GM12878 (cell line): ENCODE data around the gene GRK1. TPM values are rescaled to one million over a fixed set of nuclear protein-coding genes. Genes with fewer than 3 reads are reported as not detected.

Experiments used
- ATAC-seq: fragments of 200-7000 bp; cut with Tn5 transposase; 3 replicates; pipeline ENCODE4 v1.9.1; 2020; ENCODE audit warnings: mild to moderate bottlenecking, moderate library complexity
- BruUV-seq: library from RNA; stranded (reverse); fragments of 400-500 nt; replicated peaks from 2 replicates; lab custom pipeline; 2021; lab: Mats Ljungman, UMichigan
- CTCF ChIA-PET: fragments of 300-600 bp; sonication (Branson Sonifier 250); formaldehyde crosslinking; extraction: SDS; loops from one replicate; lab custom pipeline; 2021; ENCODE audit warnings: inconsistent platforms; lab: Yijun Ruan, JAX
- POLR2A ChIA-PET: fragments of 350-600 bp; formaldehyde crosslinking; extraction: SDS; loops from one replicate; lab custom pipeline; 2021; ENCODE audit warnings: inconsistent platforms; lab: Charles Lee
- RAD21 ChIA-PET: fragments of 300-600 bp; sonication (Branson Sonifier 250); formaldehyde crosslinking; loops from one replicate; lab custom pipeline; 2023; ENCODE audit warnings: antibody characterized with exemption; ENCODE audit not compliant: unreplicated experiment; lab: Charles Lee
- SMC1A ChIA-PET: fragments of 300-600 bp; sonication (Branson Sonifier 250); formaldehyde crosslinking; loops from one replicate; lab custom pipeline; 2023; ENCODE audit not compliant: unreplicated experiment, uncharacterized antibody; lab: Charles Lee
- DNase-seq: peaks from one replicate; pipeline ENCODE4 v3.0.0-alpha.2; 2011; ENCODE audit warnings: low read depth, low spot score
- FAIRE-seq: peaks from 3 replicates; lab custom pipeline; 2011; peaks lifted over from hg19 to GRCh38; lab: Jason Lieb, UNC
- H2AFZ ChIP-seq: 2 replicates; pipeline ENCODE4 v1.6.0; 2011; ENCODE audit warnings: low read depth, low read length, control low read depth; ENCODE audit not compliant: control insufficient read depth
- H3K27ac ChIP-seq: 2 replicates; pipeline ENCODE4 v1.5.1; 2011; ENCODE audit warnings: control low read depth; ENCODE audit not compliant: control insufficient read depth, insufficient read depth
- H3K27me3 ChIP-seq, 2 experiments: replicated peaks in 1 of 2; 2 replicates each; pipeline versions ENCODE4 v1.6.0 to v1.6.1; 2011; ENCODE audit warnings: low read length in 1 of 2; ENCODE audit not compliant: control insufficient read depth in 2 of 2, insufficient read depth in 2 of 2
- H3K36me3 ChIP-seq, 2 experiments: 2 replicates each; pipeline ENCODE4 v1.5.1; 2011; ENCODE audit warnings: low read length in 1 of 2; ENCODE audit not compliant: control insufficient read depth in 2 of 2, insufficient read depth in 2 of 2
- H3K4me1 ChIP-seq: 2 replicates; pipeline ENCODE4 v1.6.1; 2011; ENCODE audit warnings: mild to moderate bottlenecking, low read length, moderate library complexity, mixed read lengths; ENCODE audit not compliant: control insufficient read depth, insufficient read depth
- H3K4me2 ChIP-seq: 2 replicates; pipeline ENCODE4 v1.6.0; 2011; ENCODE audit warnings: control low read depth; ENCODE audit not compliant: control insufficient read depth, insufficient read depth
- H3K4me3 ChIP-seq: fragments of 200-600 bp; sonication (generic); 2 replicates; pipeline ENCODE4 v1.5.1; 2016
- H3K79me2 ChIP-seq: 2 replicates; pipeline ENCODE4 v1.6.0; 2011; ENCODE audit warnings: low read length; ENCODE audit not compliant: control insufficient read depth, insufficient read depth
- H3K9ac ChIP-seq: 2 replicates; pipeline ENCODE4 v1.8.0; 2011; ENCODE audit warnings: low read length, control low read depth, mixed read lengths; ENCODE audit not compliant: control insufficient read depth, insufficient read depth
- H3K9me3 ChIP-seq: replicated peaks from 3 replicates; pipeline ENCODE4 v1.5.1; 2011; ENCODE audit warnings: mild to moderate bottlenecking, low read length; ENCODE audit not compliant: control insufficient read depth, insufficient read depth
- H4K20me1 ChIP-seq: 2 replicates; pipeline ENCODE4 v1.6.0; 2011; ENCODE audit not compliant: control insufficient read depth, insufficient read depth
- BRCA1 ChIP-seq: IDR thresholded peaks from 2 replicates; pipeline ENCODE4 v1.6.1; 2011; ENCODE audit warnings: low read depth, low read length, improper control_type of control experiment
- CHD1 ChIP-seq: IDR thresholded peaks from 2 replicates; pipeline ENCODE4 v1.6.1; 2012; ENCODE audit warnings: low read depth, low read length, improper control_type of control experiment
- FOXK2 ChIP-seq: fragments of 450-650 bp; IDR thresholded peaks from 2 replicates; pipeline ENCODE4 v1.6.1; 2017; ENCODE audit warnings: mild to moderate bottlenecking, moderate library complexity
- GABPA ChIP-seq: IDR thresholded peaks from 2 replicates; pipeline ENCODE4 v1.6.1; 2014; ENCODE audit warnings: antibody characterized with exemption, low read depth, mild to moderate bottlenecking, inconsistent platforms
- HCFC1 ChIP-seq: fragments of 150-350 bp; IDR thresholded peaks from 2 replicates; pipeline ENCODE4 v1.6.1; 2014; ENCODE audit warnings: low read length
- KLF5 ChIP-seq: fragments of 450-650 bp; IDR thresholded peaks from 2 replicates; pipeline ENCODE4 v1.6.1; 2014; ENCODE audit warnings: mild to moderate bottlenecking; ENCODE audit not compliant: partially characterized antibody
- MEF2A ChIP-seq: IDR thresholded peaks from 2 replicates; pipeline ENCODE4 v1.6.1; 2011; ENCODE audit warnings: low read depth, mild to moderate bottlenecking, low read length, moderate library complexity; ENCODE audit not compliant: insufficient read depth
- SMARCA5 ChIP-seq: fragments of 450-650 bp; IDR thresholded peaks from 2 replicates; pipeline ENCODE4 v1.6.1; 2017; ENCODE audit warnings: mild to moderate bottlenecking
- SPI1 ChIP-seq: IDR thresholded peaks from 2 replicates; pipeline ENCODE4 v1.6.1; 2011; ENCODE audit warnings: low read depth, mild to moderate bottlenecking, low read length, moderate library complexity, borderline replicate concordance; ENCODE audit not compliant: insufficient read depth
- SREBF1 ChIP-seq: IDR thresholded peaks from 2 replicates; pipeline ENCODE4 v1.6.1; 2012; ENCODE audit warnings: mild to moderate bottlenecking, low read length
- TAF1 ChIP-seq: IDR thresholded peaks from 2 replicates; pipeline ENCODE4 v1.6.1; 2011; ENCODE audit warnings: mild to moderate bottlenecking, low read depth, low read length, borderline replicate concordance
- TARDBP ChIP-seq: IDR thresholded peaks from 2 replicates; pipeline ENCODE4 v1.6.1; 2016; ENCODE audit warnings: borderline replicate concordance
- WGBS: methylation state at CpG from one replicate; pipeline ENCODE4 v1.1.6; 2016; ENCODE audit warnings: low lambda C conversion rate; ENCODE audit not compliant: insufficient replicate concordance, insufficient coverage; ENCODE audit errors: missing lambda C conversion rate; 5-methylcytosine and 5-hydroxymethylcytosine counted together
- in situ Hi-C: fragments of 300-500 bp; cut with MboI; formaldehyde crosslinking; loops from 9 replicates; pipeline ENCODE4 v1.14.3; 2018; ENCODE audit warnings: mixed read lengths
- intact Hi-C: fragments of 100-400 bp; cut with micrococcal nuclease; formaldehyde crosslinking; loops from one replicate; pipeline ENCODE4 v1.14.2; 2022; ENCODE audit not compliant: unreplicated experiment
- polyA plus RNA-seq, 11 experiments: library from polyadenylated mRNA; depleted of rRNA in 4 of 11; unstranded in 6 of 11; stranded (reverse) in 5 of 11; fragments of >200 nt; fragmentation: Nextera tagmentation in 4 of 11; fragmentation: Illumina TruSeq in 1 of 11; extraction: Ambion mirVana in 4 of 11; extraction: Trizol in 1 of 11; gene quantifications; 1 replicate in 1 of 11; 2 replicates in 10 of 11; pipeline versions ENCODE4 v1.2.1 to v1.2.3, GENCODE V29; 2011 to 2016; ENCODE audit warnings: inconsistent platforms in 2 of 11, missing spikeins in 2 of 11, low read depth in 1 of 11
- total RNA-seq, 4 experiments: library from RNA; depleted of rRNA in 3 of 4; stranded (reverse); fragments of >200 nt in 3 of 4; fragmentation: Illumina TruSeq in 1 of 4; extraction: Trizol in 1 of 4; gene quantifications; 2 replicates each; pipeline versions ENCODE4 v1.2.1 to v1.2.3, GENCODE V29; 2013 to 2021
- TF ChIP-seq, protein P1 (sequence below): fragments of 450-650 bp; IDR thresholded peaks from 2 replicates; pipeline ENCODE4 v1.6.1; 2018; ENCODE audit warnings: borderline replicate concordance, mild to moderate bottlenecking; ENCODE audit not compliant: partially characterized antibody

The GRK1 gene
- total and polyA plus RNA-seq, 10 of the 15 experiments (the other 5 are each of a cell fraction or from before 2014, with no cell fraction given), result under 0.01 to 0.04 TPM; not detected in 8

DNA sequence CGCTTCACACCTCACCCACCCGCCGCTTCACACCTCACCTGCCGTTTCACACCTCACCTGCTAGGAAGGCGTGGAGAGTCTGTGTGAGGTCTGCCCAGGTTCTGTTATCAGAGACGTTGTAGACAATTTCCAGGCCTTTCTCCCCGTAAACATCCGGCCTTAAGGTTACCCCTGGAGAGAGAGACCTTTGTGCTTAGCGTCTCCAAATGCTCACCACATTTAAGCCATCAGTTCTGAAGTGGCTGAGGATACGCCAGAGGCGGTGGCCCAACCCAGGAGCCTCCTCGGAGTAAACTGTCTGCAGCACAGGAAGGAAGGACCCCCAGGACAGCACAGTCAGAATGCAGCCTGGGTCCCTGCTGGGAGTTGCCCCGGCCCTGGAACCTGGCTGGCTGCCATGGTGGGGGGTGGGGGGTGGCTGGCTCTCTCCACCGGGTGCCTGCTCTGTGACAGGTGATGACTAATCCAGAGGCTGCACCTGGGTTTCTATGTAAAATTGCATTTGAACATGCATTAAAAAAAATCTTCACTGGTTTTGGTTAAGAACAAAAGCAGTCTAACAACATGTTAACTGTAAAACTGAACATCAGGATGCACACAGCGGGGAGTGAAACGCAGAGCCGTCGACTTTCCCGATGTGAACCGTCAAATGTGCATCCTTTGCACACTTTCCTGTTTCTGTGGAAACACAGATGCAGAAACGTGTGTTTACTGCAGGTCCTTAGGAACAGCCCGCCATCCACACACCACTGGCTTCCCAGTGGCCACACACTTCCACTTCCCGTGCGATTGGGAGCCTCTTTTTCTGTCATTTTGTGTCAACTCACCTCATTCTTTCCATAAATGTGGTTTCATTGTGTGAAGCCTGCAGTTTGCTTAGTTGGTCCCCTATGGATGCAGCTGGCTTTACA lies 13.5 kb upstream of the GRK1 start:
- ATAC-seq (no peak), FAIRE-seq (no peak), DNase-seq (no peak)
- Histone ChIP-seq H2AFZ (no peak overlapping the region), H3K4me1 (no peaks in the 10 kb centered on the region), H3K36me3 (no peaks in the 10 kb centered on the region), H3K4me2 (no peak overlapping the region), H3K79me2 (no peaks in the 10 kb centered on the region)
- in situ Hi-C loops, result no loop called here
- ChIA-PET SMC1A (no interaction called here), CTCF (no interaction called here)
- WGBS, result 52% methylated on average over 20 of the region's 24 CpGs
- BruUV-seq, result no TSS peak
- TF ChIP-seq GABPA, result no peak
- TF ChIP-seq, all 136 proteins: peak for 0
- Histone ChIP-seq H3K9me3 (no peaks in the 10 kb centered on the region), H3K9ac (no peak overlapping the region), H3K27me3 (no peaks in the 10 kb centered on the region), H3K4me3 (no peak overlapping the region), H3K27ac (no peak overlapping the region), H4K20me1 (no peaks in the 10 kb centered on the region)
- RAD21 ChIA-PET, result no interaction called here
- intact Hi-C loops, result no loop called here
- POLR2A ChIA-PET, result no interaction called here

DNA sequence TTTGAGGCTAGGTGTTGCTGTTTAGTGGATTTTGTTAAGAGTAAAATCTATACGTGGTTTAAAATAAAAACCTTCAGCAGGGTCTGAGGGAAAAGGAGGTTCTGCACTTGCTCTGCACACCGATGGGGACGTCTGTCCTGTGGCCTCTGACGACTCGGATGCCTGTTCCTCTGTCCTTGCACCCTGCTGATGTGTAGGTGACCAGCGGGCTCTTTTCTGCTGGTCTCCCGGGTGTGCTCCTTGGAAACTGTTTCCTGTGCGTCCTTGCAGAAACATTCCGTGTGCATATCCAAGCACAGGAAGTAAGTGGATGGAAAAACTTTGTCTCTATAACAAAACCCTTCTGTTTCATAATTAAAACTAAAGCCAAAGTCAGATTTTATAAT lies 12.9 kb upstream of the GRK1 start:
- no peak for FAIRE-seq
- BruUV-seq, result no TSS peak
- 75% methylated on average over 9 of the region's 9 CpGs for WGBS
- H3K79me2 ChIP-seq, result no peaks in the 10 kb centered on the region
- no peaks in the 10 kb centered on the region for H3K27me3 ChIP-seq
- intact Hi-C loops (no loop called here), in situ Hi-C loops (no loop called here)
- DNase-seq, result no peak
- no peak overlapping the region for H2AFZ ChIP-seq
- H3K36me3 ChIP-seq, result no peaks in the 10 kb centered on the region
- no peak for ATAC-seq
- H3K27ac ChIP-seq, result no peak overlapping the region
- H3K4me1 ChIP-seq, result no peaks in the 10 kb centered on the region
- CTCF ChIA-PET, result no interaction called here
- H4K20me1 ChIP-seq, result no peaks in the 10 kb centered on the region
- H3K4me2 ChIP-seq, result no peak overlapping the region
- no peaks in the 10 kb centered on the region for H3K9me3 ChIP-seq
- H3K4me3 ChIP-seq, result no peak overlapping the region
- RAD21 ChIA-PET, result no interaction called here
- POLR2A ChIA-PET, result no interaction called here
- SMC1A ChIA-PET, result no interaction called here
- H3K9ac ChIP-seq, result no peak overlapping the region
- TF ChIP-seq HCFC1, result no peak
- no peak for TF ChIP-seq BRCA1
- TF ChIP-seq SMARCA5, result no peak
- TF ChIP-seq, protein P1, sequence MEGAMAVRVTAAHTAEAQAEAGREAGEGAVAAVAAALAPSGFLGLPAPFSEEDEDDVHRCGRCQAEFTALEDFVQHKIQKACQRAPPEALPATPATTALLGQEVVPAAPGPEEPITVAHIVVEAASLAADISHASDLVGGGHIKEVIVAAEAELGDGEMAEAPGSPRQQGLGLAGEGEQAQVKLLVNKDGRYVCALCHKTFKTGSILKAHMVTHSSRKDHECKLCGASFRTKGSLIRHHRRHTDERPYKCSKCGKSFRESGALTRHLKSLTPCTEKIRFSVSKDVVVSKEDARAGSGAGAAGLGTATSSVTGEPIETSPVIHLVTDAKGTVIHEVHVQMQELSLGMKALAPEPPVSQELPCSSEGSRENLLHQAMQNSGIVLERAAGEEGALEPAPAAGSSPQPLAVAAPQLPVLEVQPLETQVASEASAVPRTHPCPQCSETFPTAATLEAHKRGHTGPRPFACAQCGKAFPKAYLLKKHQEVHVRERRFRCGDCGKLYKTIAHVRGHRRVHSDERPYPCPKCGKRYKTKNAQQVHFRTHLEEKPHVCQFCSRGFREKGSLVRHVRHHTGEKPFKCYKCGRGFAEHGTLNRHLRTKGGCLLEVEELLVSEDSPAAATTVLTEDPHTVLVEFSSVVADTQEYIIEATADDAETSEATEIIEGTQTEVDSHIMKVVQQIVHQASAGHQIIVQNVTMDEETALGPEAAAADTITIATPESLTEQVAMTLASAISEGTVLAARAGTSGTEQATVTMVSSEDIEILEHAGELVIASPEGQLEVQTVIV, result no peak
- no peak for TF ChIP-seq CHD1
- TF ChIP-seq KLF5, result no peak
- no peak for TF ChIP-seq TAF1
- no peak for TF ChIP-seq MEF2A
- TF ChIP-seq TARDBP, result no peak
- TF ChIP-seq SREBF1, result no peak
- TF ChIP-seq SPI1, result no peak
- TF ChIP-seq FOXK2, result no peak
